Hepatocyte (in vitro differentiated cells): Measurements from ENCODE around the gene CTNNA2. TPM values are rescaled to one million over a fixed set of nuclear protein-coding genes. Genes with fewer than 3 reads are reported as not detected.

Experiments
- DNase-seq: peaks from one replicate; pipeline ENCODE4 v3.0.0-alpha.2; 2016; ENCODE audit warnings: low spot score
- H2AFZ ChIP-seq: fragments of 200-600 bp; sonication (generic); 2 replicates; pipeline ENCODE4 v1.6.0; 2016; ENCODE audit warnings: antibody characterized with exemption, mild to moderate bottlenecking
- H3K27ac ChIP-seq: fragments of 200-600 bp; sonication (generic); 2 replicates; pipeline ENCODE4 v1.5.1; 2016; ENCODE audit warnings: mild to moderate bottlenecking
- H3K27me3 ChIP-seq: fragments of 200-600 bp; sonication (generic); 2 replicates; pipeline ENCODE4 v1.6.1; 2016
- H3K36me3 ChIP-seq: fragments of 200-600 bp; sonication (generic); replicated peaks from 2 replicates; pipeline ENCODE4 v1.5.1; 2016; ENCODE audit warnings: low read depth; ENCODE audit not compliant: insufficient read depth
- H3K4me1 ChIP-seq: fragments of 200-600 bp; sonication (generic); 2 replicates; pipeline ENCODE4 v1.5.1; 2016; ENCODE audit warnings: mild to moderate bottlenecking, moderate library complexity; ENCODE audit not compliant: insufficient read depth
- H3K4me2 ChIP-seq: fragments of 200-600 bp; sonication (generic); 2 replicates; pipeline ENCODE4 v1.6.0; 2016
- H3K4me3 ChIP-seq: fragments of 200-600 bp; sonication (generic); 2 replicates; pipeline ENCODE4 v1.5.1; 2016; ENCODE audit warnings: mild to moderate bottlenecking
- H3K79me2 ChIP-seq: fragments of 200-600 bp; sonication (generic); 2 replicates; pipeline ENCODE4 v1.6.0; 2017; ENCODE audit warnings: mild to moderate bottlenecking
- H3K9me2 ChIP-seq: fragments of 200-600 bp; sonication (generic); replicated peaks from 2 replicates; pipeline ENCODE4 v1.6.0; 2017; ENCODE audit warnings: mild to moderate bottlenecking; ENCODE audit not compliant: insufficient read depth
- H3K9me3 ChIP-seq: fragments of 200-600 bp; sonication (generic); 2 replicates; pipeline ENCODE4 v1.5.1; 2016; ENCODE audit warnings: low read depth, mild to moderate bottlenecking
- H4K20me1 ChIP-seq: fragments of 200-600 bp; sonication (generic); 2 replicates; pipeline ENCODE4 v1.6.0; 2016; ENCODE audit warnings: mild to moderate bottlenecking; ENCODE audit not compliant: insufficient read depth, poor library complexity, severe bottlenecking
- CTCF ChIP-seq: fragments of 200-600 bp; sonication (generic); IDR thresholded peaks from 2 replicates; pipeline ENCODE4 v1.5.1; 2016; ENCODE audit warnings: antibody characterized with exemption, mild to moderate bottlenecking; ENCODE audit not compliant: poor library complexity
- EZH2 ChIP-seq: fragments of 200-600 bp; sonication (generic); IDR thresholded peaks from 2 replicates; pipeline ENCODE4 v1.6.1; 2016; ENCODE audit warnings: antibody characterized with exemption, mild to moderate bottlenecking, borderline replicate concordance
- EZH2phosphoT487 ChIP-seq: fragments of 200-600 bp; sonication (generic); IDR thresholded peaks from one replicate; pipeline ENCODE4 v1.6.1; 2018; ENCODE audit warnings: antibody characterized with exemption, mild to moderate bottlenecking, low read depth, moderate library complexity; ENCODE audit not compliant: unreplicated experiment, severe bottlenecking
- WGBS: methylation state at CpG from one replicate; pipeline ENCODE4 v1.1.6; 2016; ENCODE audit warnings: low lambda C conversion rate; ENCODE audit errors: missing lambda C conversion rate; 5-methylcytosine and 5-hydroxymethylcytosine counted together
- polyA plus RNA-seq: library from polyadenylated mRNA; unstranded; fragments of >200 nt; fragmentation: Nextera tagmentation; extraction: Ambion mirVana; gene quantifications from 2 replicates; pipeline ENCODE4 v1.2.1, GENCODE V29; 2016
- total RNA-seq: library from RNA; depleted of rRNA; stranded (reverse); fragments of >200 nt; gene quantifications from 2 replicates; pipeline ENCODE4 v1.2.3, GENCODE V29; 2014

CTNNA2 gene
- total and polyA plus RNA-seq, 2 experiments from 2014 or later = 0.79 to 4.4 TPM

DNA sequence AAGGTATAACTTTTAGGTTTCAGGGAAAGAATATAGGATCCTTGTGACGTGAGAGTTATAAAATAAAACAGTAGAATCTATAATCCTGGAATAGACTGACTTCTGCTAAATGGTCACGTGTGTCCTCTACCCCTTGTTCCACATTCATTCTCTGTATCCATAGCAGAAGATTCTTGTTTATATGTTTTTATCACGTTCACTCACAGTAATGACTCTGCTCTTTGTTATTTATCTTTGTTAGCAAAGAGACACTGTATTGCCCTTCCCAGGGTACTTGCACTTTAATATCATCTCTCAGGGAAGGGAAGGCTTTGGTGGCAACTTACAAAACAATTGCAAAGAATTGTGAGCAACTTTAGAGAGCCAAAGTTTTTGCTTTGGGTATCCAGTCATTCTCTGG lies 997.9 kb downstream of the CTNNA2 start:
- Histone ChIP-seq H3K9me2 (no peaks in the 10 kb centered on the region), H3K4me1 (no peaks in the 10 kb centered on the region), H3K36me3 (no peaks in the 10 kb centered on the region), H3K9me3 (no peaks in the 10 kb centered on the region), H2AFZ (no peak overlapping the region), H3K4me2 (no peak overlapping the region), H3K79me2 (no peaks in the 10 kb centered on the region), H3K27ac (no peak overlapping the region), H3K27me3 (no peaks in the 10 kb centered on the region), H4K20me1 (no peaks in the 10 kb centered on the region), H3K4me3 (no peak overlapping the region)
- WGBS = 79% methylated on average over 3 of the region's 3 CpGs
- DNase-seq = no peak
- TF ChIP-seq EZH2phosphoT487 (no peak), CTCF (no peak), EZH2 (no peak)

- WGBS = 83% methylated on average over 3 of the region's 3 CpGs
These were observed 1003.1 kb downstream of the CTNNA2 start for GRCh38 chr2:80515964-80516363.

GRCh38 chr2:80517316-80517715 lies 1004.5 kb downstream of the CTNNA2 start:
- H3K9me3 ChIP-seq = no peaks in the 10 kb centered on the region
- no peak overlapping the region for H3K4me2 ChIP-seq
- H3K4me1 ChIP-seq = no peaks in the 10 kb centered on the region
- no peak overlapping the region for H2AFZ ChIP-seq
- no peak for TF ChIP-seq CTCF
- TF ChIP-seq EZH2 = no peak
- no peak for TF ChIP-seq EZH2phosphoT487
- H3K27me3 ChIP-seq = no peaks in the 10 kb centered on the region
- 29% methylated on average over 3 of the region's 3 CpGs for WGBS
- H3K36me3 ChIP-seq = no peaks in the 10 kb centered on the region
- no peaks in the 10 kb centered on the region for H3K9me2 ChIP-seq
- no peak overlapping the region for H3K4me3 ChIP-seq
- no peaks in the 10 kb centered on the region for H3K79me2 ChIP-seq
- no peak for DNase-seq
- H3K27ac ChIP-seq = no peak overlapping the region
- H4K20me1 ChIP-seq = no peaks in the 10 kb centered on the region

More at GRCh38 chr2:80515964-80516363, 1003.1 kb downstream of the CTNNA2 start:
- no peaks in the 10 kb centered on the region for H3K27me3 ChIP-seq
- H3K9me2 ChIP-seq = no peaks in the 10 kb centered on the region
- no peaks in the 10 kb centered on the region for H3K9me3 ChIP-seq
- DNase-seq = no peak
- H4K20me1 ChIP-seq = no peaks in the 10 kb centered on the region
- no peak for TF ChIP-seq EZH2
- TF ChIP-seq EZH2phosphoT487 = no peak
- no peak for TF ChIP-seq CTCF
- H3K36me3 ChIP-seq = no peaks in the 10 kb centered on the region
- H3K4me3 ChIP-seq = no peak overlapping the region
- no peak overlapping the region for H2AFZ ChIP-seq
- H3K4me2 ChIP-seq = no peak overlapping the region
- H3K27ac ChIP-seq = no peak overlapping the region
- no peaks in the 10 kb centered on the region for H3K4me1 ChIP-seq
- no peaks in the 10 kb centered on the region for H3K79me2 ChIP-seq
